ENCODE measurements around the gene CELSR1. TPM values are rescaled to one million over a fixed set of nuclear protein-coding genes. Genes with fewer than 3 reads are reported as not detected.
"Not testable (repeated sequence)": the region's sequence is repeated elsewhere in the genome, so short reads cannot be mapped to it uniquely, and the experiment has no call there.

CELSR1 gene
- total RNA-seq, 1 donor from 2014 or later, result 44.0 TPM

DNA sequence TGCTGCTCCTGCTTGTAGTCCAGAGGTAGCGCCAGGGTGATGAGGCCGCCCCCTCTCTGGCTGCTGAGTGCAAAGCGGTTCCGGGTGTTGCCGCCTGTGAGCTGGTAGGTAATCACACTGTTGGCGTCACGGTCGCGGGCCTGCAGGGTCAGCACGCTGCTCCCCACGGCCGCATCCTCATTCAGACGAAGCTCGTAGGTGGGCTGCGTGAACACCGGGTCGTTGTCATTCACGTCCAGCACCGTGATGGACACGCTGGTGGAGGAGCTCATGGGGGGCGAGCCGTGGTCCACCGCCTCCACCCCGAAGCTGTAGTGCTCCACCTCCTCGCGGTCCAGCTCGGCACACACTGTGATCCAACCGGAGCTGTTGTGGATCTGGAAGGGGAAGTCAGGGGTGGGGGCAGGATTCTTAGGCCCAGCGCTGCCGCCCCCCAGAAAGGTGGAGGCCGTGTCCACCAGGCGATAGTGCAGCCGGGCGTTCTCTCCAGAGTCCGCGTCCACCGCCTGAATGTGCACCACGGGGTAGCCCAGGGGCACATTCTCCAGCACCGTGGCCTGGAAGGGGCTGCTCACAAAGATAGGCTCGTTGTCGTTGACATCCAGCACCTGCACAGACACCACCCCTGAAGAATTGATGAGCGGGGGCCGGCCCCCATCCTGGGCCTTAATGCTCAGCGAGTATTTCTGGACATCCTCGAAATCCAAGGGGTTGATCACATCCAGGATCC lies 2.4 kb downstream of the CELSR1 start:
- no peak for DNase-seq (ENCODE audit: low spot score)

GRCh38 chr22:46534177-46534776 lies 3.1 kb downstream of the CELSR1 start:
- no peak for DNase-seq (ENCODE audit: low spot score)

DNA sequence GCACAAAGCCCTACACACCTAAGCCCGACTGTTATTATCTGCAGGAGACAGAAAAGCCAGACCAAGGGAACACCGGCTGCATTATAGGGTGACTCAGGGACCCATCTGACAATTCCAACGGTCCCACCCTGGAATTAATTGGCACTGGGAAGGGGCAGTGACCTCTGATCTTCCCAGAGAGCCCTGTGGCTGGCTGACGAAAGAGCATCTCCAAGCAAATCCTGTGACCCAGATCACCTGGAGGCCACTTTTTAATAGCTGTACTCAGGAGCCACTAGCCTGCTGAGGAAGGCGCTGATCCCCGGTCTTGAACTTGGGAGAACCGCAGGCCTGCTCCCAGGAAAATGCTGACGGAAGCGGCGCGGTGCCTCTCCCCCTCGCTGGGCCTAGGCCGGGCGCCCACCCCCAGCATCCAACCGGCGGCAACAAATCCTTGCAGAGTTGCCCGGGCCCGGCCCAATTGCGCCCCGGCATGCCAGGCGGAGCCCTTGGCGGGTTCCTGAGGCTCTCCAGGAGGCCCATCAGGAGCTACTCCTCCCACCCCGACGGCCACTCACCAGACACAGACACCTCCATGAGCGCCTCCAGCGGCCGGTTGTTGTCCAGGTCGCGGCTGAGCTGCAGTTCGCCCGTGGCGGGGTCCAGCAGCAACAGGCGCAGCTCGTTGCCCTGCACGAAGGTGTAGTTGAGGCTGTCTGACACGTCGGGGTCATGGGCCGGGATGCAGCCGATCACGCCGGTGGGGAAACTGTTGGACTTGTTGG lies 4.2 kb downstream of the CELSR1 start:
- no peak for DNase-seq (ENCODE audit: low spot score)

- DNase-seq (ENCODE audit: low spot score), result no peak
These were observed 5.0 kb downstream of the CELSR1 start for GRCh38 chr22:46532416-46532815.

DNA sequence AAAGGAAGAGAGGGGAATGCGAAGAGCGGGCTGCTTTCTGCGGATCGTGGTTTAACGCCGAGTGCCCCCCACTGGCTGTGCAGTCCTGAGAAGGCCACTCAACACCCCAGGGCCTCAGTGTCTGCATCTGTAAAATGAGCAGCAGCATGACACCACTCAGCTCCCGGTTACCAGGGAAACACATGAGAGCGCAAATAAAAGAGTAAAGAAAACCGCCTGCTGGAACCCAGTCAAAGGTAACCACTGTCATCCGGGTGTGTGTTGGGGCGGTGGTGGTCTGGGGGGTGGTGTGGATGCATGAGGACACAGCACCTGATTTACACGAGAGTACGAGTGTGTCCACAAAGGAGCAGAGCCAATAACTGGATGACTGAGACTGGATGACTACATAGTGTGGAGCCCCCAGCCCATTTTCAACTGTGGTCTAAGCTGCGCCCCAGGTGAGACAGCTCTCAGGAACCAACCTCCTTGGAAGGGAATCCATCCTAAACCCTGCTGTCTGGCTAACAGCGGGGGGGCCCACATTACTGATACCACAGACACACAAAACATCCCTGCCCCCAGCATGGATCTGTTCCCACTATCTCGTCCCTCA lies 5.7 kb downstream of the CELSR1 start:
- DNase-seq (ENCODE audit: low spot score), result no peak

DNA sequence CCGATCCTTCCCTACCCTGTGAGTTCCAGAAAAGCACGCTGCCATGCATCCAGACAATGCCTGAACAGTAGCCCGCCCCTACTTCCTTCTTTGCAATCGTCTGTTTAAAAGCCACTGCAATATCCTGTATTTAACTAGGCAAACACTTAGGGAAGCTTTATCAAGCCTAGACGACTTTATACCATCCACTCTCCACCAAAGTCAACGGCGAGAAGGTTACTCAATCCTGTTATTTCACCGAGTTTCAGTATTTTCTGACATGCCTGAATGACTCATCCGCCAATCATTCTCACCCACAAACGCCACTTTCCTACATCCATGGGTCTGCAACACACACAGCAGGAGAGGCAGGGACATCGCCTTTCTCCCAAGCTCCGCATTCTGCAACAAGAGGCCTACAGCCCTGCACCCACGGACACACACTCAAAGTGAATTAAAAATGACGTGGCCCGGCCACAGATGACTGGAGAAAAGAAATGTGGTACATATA lies 9.3 kb downstream of the CELSR1 start:
- no peak for DNase-seq (ENCODE audit: low spot score)

DNA sequence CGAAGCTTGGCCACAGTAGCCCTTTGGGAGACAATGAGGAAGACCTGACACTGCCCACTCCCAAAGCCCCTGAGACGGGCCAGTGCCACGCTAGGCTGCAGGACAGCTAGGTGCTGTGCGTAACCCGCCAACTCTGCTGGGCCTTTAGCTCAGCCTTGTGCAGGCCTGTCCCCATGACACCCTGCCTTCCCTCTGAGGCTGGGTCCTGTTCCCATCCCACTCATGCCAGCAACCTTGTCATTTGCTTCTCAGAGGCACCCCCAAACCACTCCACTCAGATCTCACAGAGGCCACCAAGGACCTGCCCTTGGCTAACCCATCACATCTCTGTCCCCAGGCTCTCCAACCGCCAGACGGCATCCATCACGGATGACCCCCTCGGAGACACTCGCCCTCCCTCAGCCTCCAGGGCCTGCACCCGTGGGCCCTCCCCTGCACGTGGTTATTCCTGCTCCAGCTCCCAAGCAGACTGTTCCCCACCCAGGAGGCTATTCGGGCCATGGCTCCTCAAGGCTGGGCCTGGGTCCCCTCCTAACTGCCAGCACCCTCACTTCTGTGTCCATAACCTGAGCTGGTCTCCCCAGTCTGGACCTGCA lies 11.1 kb downstream of the CELSR1 start:
- no peak for DNase-seq (ENCODE audit: low spot score)

GRCh38 chr22:46525389-46526243 lies 11.8 kb downstream of the CELSR1 start:
- no peak for DNase-seq (ENCODE audit: low spot score)

DNA sequence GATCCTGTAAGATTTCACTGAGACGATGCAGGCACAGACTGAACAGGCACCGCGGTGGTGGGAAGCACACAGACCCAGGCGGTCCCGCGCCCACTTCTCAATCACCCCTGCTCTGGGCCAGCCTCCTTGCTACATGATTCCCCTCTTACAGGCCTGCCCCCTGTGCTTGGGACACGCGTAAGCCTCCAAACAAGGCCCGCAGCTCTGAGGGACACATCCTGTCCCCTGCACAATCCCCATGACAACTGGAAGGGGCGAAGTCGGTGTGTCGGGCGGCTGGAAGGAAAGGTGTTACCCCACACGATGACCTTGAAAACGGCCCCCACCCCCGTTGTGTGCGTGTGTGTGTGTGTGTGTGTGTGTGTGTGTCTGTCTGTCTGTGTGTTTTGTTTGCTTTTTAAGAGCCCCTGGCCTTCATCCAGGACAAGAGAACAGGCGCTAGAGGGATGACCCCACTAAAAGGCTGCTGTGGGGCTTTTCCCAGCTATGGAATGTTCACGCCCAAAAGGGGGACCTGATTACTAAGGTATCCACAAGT lies 13.1 kb downstream of the CELSR1 start:
- DNase-seq (ENCODE audit: low spot score), result no peak

- no peak for DNase-seq (ENCODE audit: low spot score)
These were observed 14.6 kb downstream of the CELSR1 start for GRCh38 chr22:46522797-46523196.

DNA sequence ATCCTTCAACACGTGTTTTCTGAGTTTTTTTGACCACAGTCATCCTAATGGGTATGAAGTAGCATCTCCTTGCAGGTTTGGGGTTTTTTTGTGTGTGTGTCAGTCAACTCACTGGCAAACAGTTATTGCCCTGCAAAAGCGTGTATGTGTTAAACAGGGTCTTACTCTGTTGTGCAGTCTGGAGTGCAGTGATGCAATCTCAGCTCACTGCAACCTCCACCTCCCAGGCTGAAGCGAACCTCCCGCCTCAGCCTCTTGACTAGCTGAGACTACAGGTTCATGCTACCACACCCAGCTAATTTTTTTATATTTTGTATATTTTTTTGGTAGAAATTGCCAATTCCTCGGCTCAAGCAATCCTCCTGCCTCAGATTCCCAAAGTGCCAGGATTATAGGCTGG lies 15.4 kb downstream of the CELSR1 start:
- no peak for DNase-seq (ENCODE audit: low spot score)

DNA sequence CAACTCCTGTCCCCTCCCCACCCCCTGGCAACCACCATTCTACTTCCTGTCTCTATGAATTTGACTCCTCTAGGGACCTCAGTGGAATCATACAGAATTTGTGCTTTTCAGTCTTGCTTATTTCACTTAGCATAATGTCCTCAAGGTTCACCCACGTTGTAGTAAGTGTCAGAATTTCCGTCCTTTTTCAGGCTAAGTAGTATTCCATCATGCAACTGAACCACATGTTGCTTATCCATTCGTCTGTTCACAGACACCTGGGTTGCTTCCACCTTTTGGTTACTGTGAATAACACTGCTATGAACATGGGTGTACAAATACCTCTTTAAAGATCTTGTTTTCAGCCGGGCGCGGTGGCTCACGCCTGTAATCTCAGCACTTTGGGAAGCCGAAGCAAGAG lies 16.5 kb downstream of the CELSR1 start:
- DNase-seq (ENCODE audit: low spot score), result no peak

- no peak for DNase-seq (ENCODE audit: low spot score)
These were observed 18.0 kb downstream of the CELSR1 start for GRCh38 chr22:46519377-46519776.

DNA sequence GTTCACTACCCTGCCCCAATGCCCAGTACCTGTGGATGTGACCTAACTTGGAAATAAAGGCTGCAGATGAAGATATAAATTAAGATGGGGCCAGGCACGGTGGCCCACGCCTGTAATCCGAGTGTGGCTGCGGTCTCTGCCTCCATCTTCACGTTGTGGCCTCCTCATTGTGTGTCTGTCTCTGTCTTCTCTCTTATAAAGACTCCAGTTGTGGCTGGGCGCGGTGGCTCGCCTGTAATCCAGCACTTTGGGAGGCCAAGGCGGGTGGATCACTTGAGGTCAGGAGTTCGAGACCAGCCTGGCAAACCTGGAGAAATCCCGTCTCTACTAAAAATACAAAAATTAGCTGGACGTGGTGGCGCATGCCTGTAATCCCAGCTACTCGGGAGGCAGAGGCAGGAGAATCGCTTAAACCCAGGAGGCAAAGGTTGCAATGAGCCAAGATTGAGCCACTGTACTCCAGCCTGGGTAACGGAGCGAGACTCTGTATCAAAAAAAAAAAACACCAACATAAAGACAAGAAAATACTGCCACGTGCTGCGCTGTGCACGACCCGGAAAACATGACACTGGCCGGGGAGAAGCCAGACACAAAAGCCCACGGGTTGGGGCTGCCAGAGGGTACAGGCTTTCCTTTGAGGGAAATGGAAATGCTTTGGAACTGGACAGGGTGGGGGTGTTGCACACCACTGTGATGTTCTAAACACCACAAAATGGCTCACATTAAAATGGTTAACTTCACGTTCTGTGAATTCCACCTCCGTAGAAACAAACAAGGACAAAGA lies 18.7 kb downstream of the CELSR1 start:
- DNase-seq (ENCODE audit: low spot score), result no peak

DNA sequence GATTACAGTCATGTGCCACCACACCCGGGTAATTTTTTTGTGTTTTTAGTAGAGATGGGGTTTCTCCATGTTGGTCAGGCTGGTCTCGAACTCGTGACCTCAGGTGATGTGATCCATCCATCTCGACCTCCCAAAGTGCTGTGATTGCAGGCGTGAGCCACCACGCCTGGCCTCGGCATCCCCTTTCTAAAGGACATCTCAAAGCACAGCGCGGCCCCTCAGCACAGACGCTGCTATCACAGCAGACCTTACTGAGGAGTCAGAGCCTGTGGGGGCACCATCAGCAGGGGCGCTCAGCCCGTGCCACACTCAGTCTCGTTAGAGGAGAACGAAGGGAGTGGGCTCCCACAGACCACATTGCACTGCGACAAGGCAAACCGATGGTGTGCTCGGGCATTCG lies 19.4 kb downstream of the CELSR1 start:
- no peak for DNase-seq (ENCODE audit: low spot score)

DNA sequence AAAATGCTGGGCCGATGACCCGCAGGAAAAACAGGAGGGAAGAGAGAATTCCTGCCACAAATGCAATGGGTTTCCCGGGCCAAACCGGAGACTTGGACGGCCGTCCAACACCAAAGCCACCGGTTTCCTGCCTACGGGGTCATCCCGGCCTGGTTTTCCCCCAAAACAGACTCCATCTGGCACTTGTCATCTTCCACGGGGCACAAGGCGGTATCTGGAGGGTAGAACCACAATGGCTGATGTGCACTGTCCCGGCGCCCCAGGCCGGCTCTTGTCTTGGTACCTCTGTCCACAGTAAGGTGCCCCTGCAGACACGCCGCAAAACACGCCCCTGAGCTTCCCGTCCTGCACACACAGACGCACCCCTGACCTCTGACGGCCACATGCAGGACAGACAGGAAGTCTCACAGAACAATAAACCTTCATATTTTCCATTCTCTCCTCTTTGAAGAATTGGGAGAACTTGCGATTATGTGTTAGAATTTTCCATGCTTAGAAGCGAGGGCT lies 20.1 kb downstream of the CELSR1 start:
- no peak for DNase-seq (ENCODE audit: low spot score)

GRCh38 chr22:46516638-46517037 lies 20.8 kb downstream of the CELSR1 start:
- DNase-seq (ENCODE audit: low spot score), result no peak

DNA sequence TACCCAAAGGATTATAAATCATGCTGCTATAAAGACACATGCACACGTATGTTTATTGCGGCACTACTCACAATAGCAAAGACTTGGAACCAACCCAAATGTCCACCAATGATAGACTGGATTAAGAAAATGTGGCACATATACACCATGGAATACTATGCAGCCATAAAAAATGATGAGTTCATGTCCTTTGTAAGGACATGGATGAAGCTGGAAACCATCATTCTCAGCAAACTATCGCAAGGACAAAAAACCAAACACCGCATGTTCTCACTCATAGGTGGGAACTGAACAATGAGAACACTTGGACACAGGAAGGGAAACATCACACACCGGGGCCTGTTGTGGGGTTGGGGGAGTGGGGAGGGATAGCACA lies 21.3 kb downstream of the CELSR1 start:
- not testable (repeated sequence) for DNase-seq (ENCODE audit: low spot score)

GRCh38 chr22:46515208-46516111 lies 22.0 kb downstream of the CELSR1 start:
- no peak for DNase-seq (ENCODE audit: low spot score)
